ENCODE measurements around the gene LRBA. TPM values are rescaled to one million over a fixed set of nuclear protein-coding genes. Genes with fewer than 3 reads are reported as not detected.

LRBA gene
- total RNA-seq, 1 experiment from 2014 or later: 55.3 TPM

GRCh38 chr4:150253416-150253815 lies 761.7 kb downstream of the LRBA start:
- Histone ChIP-seq H4K5ac (ENCODE audit: insufficient read length, low read depth, low read length) (no peak overlapping the region), H3K27ac (ENCODE audit: insufficient read length, low read depth, low read length) (no peak overlapping the region), H2AK5ac (ENCODE audit: insufficient read length, low read length) (no peak overlapping the region), H4K20me1 (ENCODE audit: control insufficient read depth, insufficient read depth, insufficient read length) (no peaks in the 10 kb centered on the region), H3K4ac (ENCODE audit: low read depth, low read length) (no peak overlapping the region), H3K27me3 (ENCODE audit: insufficient read depth, low read length) (no peaks in the 10 kb centered on the region), H3K79me1 (ENCODE audit: insufficient read depth, low read depth, low read length, poor library complexity, severe bottlenecking) (no peaks in the 10 kb centered on the region), H3K56ac (ENCODE audit: insufficient read length, low read depth, low read length) (no peak overlapping the region), H4K8ac (replicated peaks; ENCODE audit: insufficient read length, low read depth, low read length) (no peak overlapping the region), H2BK20ac (ENCODE audit: low read depth, low read length, poor library complexity, severe bottlenecking) (no peak overlapping the region), H3K9me3 (ENCODE audit: control insufficient read depth, low read depth, low read length) (no peaks in the 10 kb centered on the region), H2BK120ac (ENCODE audit: low read depth, low read length, poor library complexity, severe bottlenecking) (no peak overlapping the region), H2BK12ac (ENCODE audit: insufficient read length, low read depth, low read length) (no peak overlapping the region), H3K23me2 (ENCODE audit: insufficient read length, low read depth, low read length, poor library complexity, severe bottlenecking) (no peaks in the 10 kb centered on the region), H3K4me1 (ENCODE audit: insufficient read depth, low read length) (0 out of 2 replicates have a peak, but pooled peaks cover 3% of the 10 kb centered on the region), H4K91ac (ENCODE audit: insufficient read length, low read depth, low read length) (no peak overlapping the region), H3K23ac (ENCODE audit: insufficient read length, low read depth, low read length) (no peak overlapping the region), H3K4me2 (ENCODE audit: insufficient read depth, insufficient read length, low read length) (no peak overlapping the region), H3K9ac (ENCODE audit: extremely low read depth, insufficient read length, low read length) (no peak overlapping the region), H3K14ac (ENCODE audit: insufficient read depth, low read length) (no peak overlapping the region), H2AFZ (ENCODE audit: low read length) (no peak overlapping the region), H3K18ac (ENCODE audit: insufficient read length, low read depth, low read length) (no peak overlapping the region), H2BK5ac (ENCODE audit: insufficient read length, low read length) (no peak overlapping the region), H3T11ph (ENCODE audit: low read length) (no peak overlapping the region), H2BK15ac (ENCODE audit: low read depth, low read length) (no peak overlapping the region), H3K79me2 (ENCODE audit: insufficient read depth, low read length) (no peaks in the 10 kb centered on the region)
- Mint-ChIP-seq H3K27me3 (ENCODE audit: low read depth) (no peaks in the 10 kb centered on the region; the same call in none of the 2 replicates), H3K9me3 (peaks cover 3 to 4% of the 10 kb centered on the region in 2 experiments; a peak in 3 of 5 replicates), H3K4me1 (peaks cover 39 to 42% of the 10 kb centered on the region in 2 experiments), H3K4me3 (no peak overlapping the region), H3K27ac (no peak overlapping the region), H3K36me3 (ENCODE audit: insufficient read depth in 1 of 3, low read depth in 3 of 3) (peaks cover 0 to 4% (median 0%) of the 10 kb centered on the region in 3 experiments; a peak in 1 of 7 replicates)
- DNase-seq: no peak
- WGBS (ENCODE audit: extremely low coverage, insufficient read length, low lambda C conversion rate): no CpG with 5 or more reads among the region's 11 CpGs
- no peak for TF ChIP-seq CTCF (conservative IDR thresholded peaks at IDR 0.05)
